ENCODE results near the gene ZCCHC13.
"Not testable (repeated sequence)": the region's sequence is repeated elsewhere in the genome, so short reads cannot be mapped to it uniquely, and the experiment has no call there.

Gene ZCCHC13

GRCh38 chrX:74300869-74301268 is 3.1 kb upstream of the ZCCHC13 start:
- no peak for DNase-seq (ENCODE audit: low read depth)

GRCh38 chrX:74318672-74319071 is 14.7 kb downstream of the ZCCHC13 start:
- no peak for DNase-seq (ENCODE audit: low read depth)
- H3K4me3 ChIP-seq (ENCODE audit: low read depth, low read length): no peak overlapping the region
- no peak for TF ChIP-seq CTCF (IDR thresholded peaks at IDR 0.05; ENCODE audit: low read depth, low read length, missing control alignments)
- in situ Hi-C loops (cut with HindIII; ENCODE audit: low sequenced_read_pairs): no loop called here

More at GRCh38 chrX:74300869-74301268, 3.1 kb upstream of the ZCCHC13 start:
- no peak overlapping the region for H3K4me3 ChIP-seq (ENCODE audit: low read depth, low read length)
- no peak for TF ChIP-seq CTCF (IDR thresholded peaks at IDR 0.05; ENCODE audit: low read depth, low read length, missing control alignments)
- in situ Hi-C loops (cut with HindIII; ENCODE audit: low sequenced_read_pairs): no loop called here

GRCh38 chrX:74319321-74319720 is 15.3 kb downstream of the ZCCHC13 start:
- H3K4me3 ChIP-seq (ENCODE audit: low read depth, low read length); in situ Hi-C loops (cut with HindIII; ENCODE audit: low sequenced_read_pairs); DNase-seq (ENCODE audit: low read depth): not testable (repeated sequence)

- TF ChIP-seq CTCF (IDR thresholded peaks at IDR 0.05; ENCODE audit: low read depth, low read length, missing control alignments): no peak
- no peak overlapping the region for H3K4me3 ChIP-seq (ENCODE audit: low read depth, low read length)
- in situ Hi-C loops (cut with HindIII; ENCODE audit: low sequenced_read_pairs): no loop called here
- DNase-seq (ENCODE audit: low read depth): no peak
These were observed 17.2 kb downstream of the ZCCHC13 start for GRCh38 chrX:74321191-74321590.

- in situ Hi-C loops (cut with HindIII; ENCODE audit: low sequenced_read_pairs): no loop called here
- H3K4me3 ChIP-seq (ENCODE audit: low read depth, low read length): no peak overlapping the region
- no peak for DNase-seq (ENCODE audit: low read depth)
- TF ChIP-seq CTCF (IDR thresholded peaks at IDR 0.05; ENCODE audit: low read depth, low read length, missing control alignments): no peak
These were observed 20.2 kb downstream of the ZCCHC13 start for GRCh38 chrX:74324131-74324530.

- in situ Hi-C loops (cut with HindIII; ENCODE audit: low sequenced_read_pairs): no loop called here
- no peak for TF ChIP-seq CTCF (IDR thresholded peaks at IDR 0.05; ENCODE audit: low read depth, low read length, missing control alignments)
- DNase-seq (ENCODE audit: low read depth): no peak
- no peak overlapping the region for H3K4me3 ChIP-seq (ENCODE audit: low read depth, low read length)
These were observed 21.4 kb downstream of the ZCCHC13 start for GRCh38 chrX:74325130-74326059.

GRCh38 chrX:74338852-74339251 is 34.9 kb downstream of the ZCCHC13 start:
- TF ChIP-seq CTCF (IDR thresholded peaks at IDR 0.05; ENCODE audit: low read depth, low read length, missing control alignments): no peak
- H3K4me3 ChIP-seq (ENCODE audit: low read depth, low read length): no peak overlapping the region
- in situ Hi-C loops (cut with HindIII; ENCODE audit: low sequenced_read_pairs): no loop called here
- DNase-seq (ENCODE audit: low read depth): no peak

All from astrocyte of the cerebellum (primary cell).